ENCODE measurements around the gene CGB8. TPM values are rescaled to one million over a fixed set of nuclear protein-coding genes. Genes with fewer than 3 reads are reported as not detected.
"Not testable (repeated sequence)": the region's sequence is repeated elsewhere in the genome, so short reads cannot be mapped to it uniquely, and the experiment has no call there.

The CGB8 gene
- total RNA-seq, 1 experiment from 2014 or later, result 0.34 TPM

- H3K27me3 ChIP-seq (ENCODE audit: insufficient read depth, low read length); H2AFZ ChIP-seq (ENCODE audit: low read depth, low read length, poor library complexity, severe bottlenecking); H3K9me3 ChIP-seq (ENCODE audit: control insufficient read depth in 1 of 2, insufficient read depth in 1 of 2, low read depth in 1 of 2, low read length in 2 of 2); POLR2A ChIA-PET; H3K4me3 ChIP-seq (replicated peaks in 1 of 2; ENCODE audit: low read depth in 1 of 2, low read length in 2 of 2); H3K79me2 ChIP-seq (ENCODE audit: insufficient read depth, low read length); RAD21 ChIA-PET (ENCODE audit: low non-redundant PET in 1 of 2, low total read pairs in 2 of 2, uncharacterized antibody in 2 of 2, unreplicated experiment in 2 of 2); H3K9me2 ChIP-seq (ENCODE audit: insufficient read depth); H4K20me1 ChIP-seq (ENCODE audit: insufficient read depth); CTCF ChIA-PET; ATAC-seq; DNase-seq (ENCODE audit: low read depth, low spot score); BruUV-seq (replicated peaks); H3K9ac ChIP-seq (ENCODE audit: low read length); H3K36me3 ChIP-seq (ENCODE audit: control insufficient read depth in 1 of 2, insufficient read depth in 2 of 2, low read length in 2 of 2); intact Hi-C loops (cut with micrococcal nuclease); H3K27ac ChIP-seq (ENCODE audit: low read depth, low read length); H3K4me2 ChIP-seq (ENCODE audit: low read length): not testable (repeated sequence)
- peaks cover 26 to 32% of the 10 kb centered on the region in 2 experiments for H3K4me1 ChIP-seq (ENCODE audit: control insufficient read depth in 1 of 2, insufficient read depth in 2 of 2, low read length in 2 of 2)
Measured at GRCh38 chr19:49024233-49024632, 24.7 kb downstream of the CGB8 start, which contains the start of gene CGB3. Gene CGB3 (minus strand): TSS chr19:49024333. CDS start chr19:49023971, 362 bp downstream.

- ATAC-seq, result no peak
- intact Hi-C loops (cut with micrococcal nuclease), result no loop called here
- POLR2A ChIA-PET, result interaction anchor here (1.4 kb wide), 1 partner anchor 28 kb away, joined by 3 read pairs; the partner anchor contains the start of gene RUVBL2
- CTCF ChIA-PET, result interaction anchor here (1.3 kb wide), 1 partner anchor 29 kb away, joined by 4 read pairs; the partner anchor contains the start of genes GYS1 and RUVBL2
- TF ChIP-seq ZFX (IDR thresholded peaks at IDR 0.05), result no peak
- no peak for TF ChIP-seq POLR2AphosphoS5 (IDR thresholded peaks at IDR 0.05; ENCODE audit: low read depth, low read length)
- no peak for TF ChIP-seq SIN3A (IDR thresholded peaks at IDR 0.05; ENCODE audit: low read depth)
- no peak for TF ChIP-seq EGR1 (IDR thresholded peaks at IDR 0.05; ENCODE audit: low read depth)
- TF ChIP-seq MAX (IDR thresholded peaks at IDR 0.05), result no peak
- RAD21 ChIA-PET (ENCODE audit: low non-redundant PET in 1 of 2, low total read pairs in 2 of 2, uncharacterized antibody in 2 of 2, unreplicated experiment in 2 of 2), result no interaction called here
- peak overlapping the region; percentile 24 for H3K4me2 ChIP-seq (ENCODE audit: low read length)
- H2AFZ ChIP-seq (ENCODE audit: low read depth, low read length, poor library complexity, severe bottlenecking), result no peak overlapping the region
- H4K20me1 ChIP-seq (ENCODE audit: insufficient read depth), result no peaks in the 10 kb centered on the region
- H3K79me2 ChIP-seq (ENCODE audit: insufficient read depth, low read length), result no peaks in the 10 kb centered on the region
- no peak overlapping the region for H3K27ac ChIP-seq (ENCODE audit: low read depth, low read length)
- no peak overlapping the region for H3K9ac ChIP-seq (ENCODE audit: low read length)
- H3K36me3 ChIP-seq (ENCODE audit: control insufficient read depth in 1 of 2, insufficient read depth in 2 of 2, low read length in 2 of 2), result no peaks in the 10 kb centered on the region
- peaks cover 30 to 52% of the 10 kb centered on the region in 2 experiments for H3K4me1 ChIP-seq (ENCODE audit: control insufficient read depth in 1 of 2, insufficient read depth in 2 of 2, low read length in 2 of 2)
- no peak for DNase-seq (ENCODE audit: low read depth, low spot score)
- no peak overlapping the region for H3K4me3 ChIP-seq (replicated peaks in 1 of 2; ENCODE audit: low read depth in 1 of 2, low read length in 2 of 2)
- H3K9me3 ChIP-seq (ENCODE audit: control insufficient read depth in 1 of 2, insufficient read depth in 1 of 2, low read depth in 1 of 2, low read length in 2 of 2), result no peaks in the 10 kb centered on the region
- no peaks in the 10 kb centered on the region for H3K9me2 ChIP-seq (ENCODE audit: insufficient read depth)
- BruUV-seq (replicated peaks), result no TSS peak
- H3K27me3 ChIP-seq (ENCODE audit: insufficient read depth, low read length), result no peaks in the 10 kb centered on the region
Measured at GRCh38 chr19:49022116-49022515, 26.8 kb downstream of the CGB8 start.
